HepG2 (cell line): Measurements from ENCODE around the gene TGDS. TPM values are rescaled to one million over a fixed set of nuclear protein-coding genes. Genes with fewer than 3 reads are reported as not detected.
A peak's percentile ranks its signal among the peaks of the same experiment; 100 is the strongest.

Source experiments
- ZNF556 ChIP-seq: sonication (generic); formaldehyde crosslinking; IDR thresholded peaks from 2 replicates; pipeline ENCODE4 v1.4.0; 2020; ENCODE audit warnings: mild to moderate bottlenecking, missing genetic modification reagents, borderline replicate concordance
- ZNF687 ChIP-seq: sonication (generic); formaldehyde crosslinking; IDR thresholded peaks from 2 replicates; pipeline ENCODE4 v1.5.1; 2020; ENCODE audit warnings: mild to moderate bottlenecking, missing genetic modification reagents, moderate library complexity
- polyA plus RNA-seq, 8 experiments: library from polyadenylated mRNA; depleted of rRNA in 3 of 8; stranded (reverse) in 7 of 8; unstranded in 1 of 8; fragments of >200 nt; fragmentation: Illumina TruSeq in 4 of 8; extraction: Trizol in 4 of 8; gene quantifications; 2 replicates each; pipeline versions ENCODE4 v1.2.1 to v1.2.3, GENCODE V29; 2011 to 2016; ENCODE audit warnings: low read depth in 4 of 8, missing spikeins in 1 of 8, mixed read lengths in 1 of 8; ENCODE audit not compliant: insufficient read depth in 1 of 8
- total RNA-seq, 5 experiments: library from RNA; depleted of rRNA; stranded (reverse); fragments of >200 nt; fragmentation: Illumina TruSeq; extraction: Trizol; gene quantifications; 2 replicates each; pipeline ENCODE4 v1.2.3, GENCODE V29; 2016; ENCODE audit warnings: low read depth in 1 of 5
- TF ChIP-seq, protein P1 (sequence below): sonication (generic); formaldehyde crosslinking; IDR thresholded peaks from 2 replicates; pipeline ENCODE4 v1.4.0; 2020; ENCODE audit warnings: mild to moderate bottlenecking, missing genetic modification reagents

The TGDS gene
- total and polyA plus RNA-seq, 2 of the 13 experiments (the other 11 are each of a cell fraction or from before 2014, with no cell fraction given) = 15.5 to 17.9 TPM

DNA sequence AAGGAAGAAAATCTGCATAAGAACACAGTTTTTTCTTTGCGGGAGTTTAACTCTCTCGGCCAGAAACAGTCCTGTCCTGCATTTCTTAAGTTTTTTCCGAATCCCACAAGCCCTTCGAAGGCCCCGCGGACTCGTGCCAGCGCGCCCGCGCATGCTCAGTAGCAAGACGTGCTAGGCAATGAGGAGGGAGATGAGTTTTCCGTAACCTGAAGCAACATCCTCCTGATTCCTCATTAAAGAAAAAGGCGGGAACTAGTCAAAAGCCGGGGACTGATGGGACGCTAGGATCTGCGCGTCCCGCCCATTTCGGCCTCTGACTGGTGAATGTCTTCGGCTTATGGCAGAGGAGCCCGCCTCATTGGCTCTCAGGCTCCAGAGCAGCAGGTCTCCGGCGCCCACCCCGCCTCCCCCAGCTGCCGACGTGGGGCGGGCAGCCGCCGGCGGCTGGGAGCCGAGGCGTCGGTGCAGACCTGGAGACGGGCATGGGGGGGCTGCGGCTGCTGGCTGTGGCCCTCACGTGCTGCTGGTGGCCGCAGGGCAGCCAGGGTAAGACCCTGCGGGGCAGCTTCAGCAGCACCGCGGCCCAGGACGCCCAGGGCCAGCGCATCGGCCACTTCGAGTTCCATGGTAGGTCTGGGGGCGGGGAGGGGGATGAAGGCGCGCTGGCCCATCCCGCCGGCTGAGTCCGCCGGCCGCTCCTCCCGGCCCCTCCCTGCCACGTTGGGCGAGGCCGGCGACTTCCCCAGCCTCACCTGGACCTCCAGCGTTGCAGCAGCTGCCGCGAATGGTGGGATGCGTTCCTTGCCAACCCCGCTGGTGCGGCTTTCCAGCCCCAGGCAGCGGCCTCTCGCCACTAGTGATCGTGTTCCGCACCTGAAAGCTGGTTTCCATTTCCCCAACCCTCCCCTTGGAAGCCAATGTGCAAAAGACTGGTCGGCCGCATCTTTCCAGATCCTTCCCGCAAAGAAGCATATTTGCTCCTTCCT lies 5.8 kb upstream of the TGDS start, which contains the start of gene GPR180 (continued):
- TF ChIP-seq, protein P1, sequence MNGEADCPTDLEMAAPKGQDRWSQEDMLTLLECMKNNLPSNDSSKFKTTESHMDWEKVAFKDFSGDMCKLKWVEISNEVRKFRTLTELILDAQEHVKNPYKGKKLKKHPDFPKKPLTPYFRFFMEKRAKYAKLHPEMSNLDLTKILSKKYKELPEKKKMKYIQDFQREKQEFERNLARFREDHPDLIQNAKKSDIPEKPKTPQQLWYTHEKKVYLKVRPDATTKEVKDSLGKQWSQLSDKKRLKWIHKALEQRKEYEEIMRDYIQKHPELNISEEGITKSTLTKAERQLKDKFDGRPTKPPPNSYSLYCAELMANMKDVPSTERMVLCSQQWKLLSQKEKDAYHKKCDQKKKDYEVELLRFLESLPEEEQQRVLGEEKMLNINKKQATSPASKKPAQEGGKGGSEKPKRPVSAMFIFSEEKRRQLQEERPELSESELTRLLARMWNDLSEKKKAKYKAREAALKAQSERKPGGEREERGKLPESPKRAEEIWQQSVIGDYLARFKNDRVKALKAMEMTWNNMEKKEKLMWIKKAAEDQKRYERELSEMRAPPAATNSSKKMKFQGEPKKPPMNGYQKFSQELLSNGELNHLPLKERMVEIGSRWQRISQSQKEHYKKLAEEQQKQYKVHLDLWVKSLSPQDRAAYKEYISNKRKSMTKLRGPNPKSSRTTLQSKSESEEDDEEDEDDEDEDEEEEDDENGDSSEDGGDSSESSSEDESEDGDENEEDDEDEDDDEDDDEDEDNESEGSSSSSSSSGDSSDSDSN (CRISPR knock-in tag) = no peak
- peak; percentile 68; the same call in 1 of the 2 replicates for TF ChIP-seq ZNF556 (CRISPR knock-in tag)
- peak; percentile 49 for TF ChIP-seq ZNF687 (CRISPR knock-in tag)
